Upper lobe of left lung (tissue), 4 donors: ENCODE data around the gene RNMT.

Source experiments
- CTCF ChIP-seq, 6 experiments: fragments of 450-650 bp in 4 of 6; fragments of 200-600 bp in 2 of 6; sonication (generic) in 2 of 6; IDR thresholded peaks; one replicate each; pipeline ENCODE4 v1.5.1; 2016 to 2019; ENCODE audit warnings: antibody characterized with exemption in 6 of 6
- EP300 ChIP-seq, 4 donors: sonication (generic); formaldehyde crosslinking; IDR thresholded peaks; one replicate each; pipeline ENCODE4 v1.5.1; 2017; ENCODE audit warnings: antibody characterized with exemption in 4 of 4, control low read depth in 2 of 4
- POLR2A ChIP-seq, 4 donors: fragments of 450-650 bp; IDR thresholded peaks; one replicate each; pipeline ENCODE4 v1.5.1; 2016 to 2017; ENCODE audit warnings: antibody characterized with exemption in 4 of 4, mild to moderate bottlenecking in 2 of 4
- POLR2AphosphoS5 ChIP-seq, 2 donors: sonication (generic); formaldehyde crosslinking; IDR thresholded peaks; one replicate each; pipeline ENCODE4 v1.5.1; 2017; ENCODE audit warnings: antibody characterized with exemption in 2 of 2

DNA sequence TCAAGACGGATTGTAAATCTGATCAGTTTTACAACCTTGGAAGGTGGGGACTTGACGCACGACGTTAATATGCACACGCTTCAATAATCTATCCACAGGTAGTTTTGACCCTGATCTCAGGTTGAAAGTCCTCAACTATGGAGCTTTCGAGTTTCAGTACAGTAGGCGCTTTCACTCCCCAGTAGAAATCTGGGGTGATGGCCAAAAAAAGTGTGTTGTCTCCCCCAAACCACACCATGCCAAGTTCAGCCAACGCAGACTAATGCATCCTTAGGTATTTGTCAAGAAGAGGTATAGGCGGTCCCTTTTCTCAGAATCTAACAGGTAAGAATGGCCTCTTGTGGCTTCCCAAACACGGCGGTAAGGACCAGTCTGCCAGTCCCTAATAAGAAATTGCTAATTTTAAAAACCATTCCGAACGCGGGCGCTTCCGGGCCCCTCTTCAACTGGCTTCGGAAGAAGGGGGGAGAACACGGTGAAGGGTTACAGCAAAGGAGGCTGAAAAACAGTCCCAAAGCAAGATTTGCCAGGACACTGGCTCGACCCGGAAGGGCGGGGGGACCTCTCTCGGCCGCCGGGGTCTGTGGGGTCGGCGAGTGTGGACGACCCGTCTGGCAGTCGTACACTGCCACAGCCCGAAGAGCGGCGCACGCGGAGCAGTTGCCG lies 774 bp upstream of the RNMT start:
- TF ChIP-seq CTCF (IDR thresholded peaks at IDR 0.05) = no peak
- TF ChIP-seq EP300 (IDR thresholded peaks at IDR 0.05) = no peak
- no peak for TF ChIP-seq POLR2A (IDR thresholded peaks at IDR 0.05)
- TF ChIP-seq POLR2AphosphoS5 (IDR thresholded peaks at IDR 0.05) = no peak
